ENCODE data around the gene RAB31. TPM values are rescaled to one million over a fixed set of nuclear protein-coding genes. Genes with fewer than 3 reads are reported as not detected.

Gene RAB31
- total and polyA plus RNA-seq, 3 donors from 2014 or later: 75.9 to 110 (median 81.5) TPM

GRCh38 chr18:9689253-9689652 lies 18.8 kb upstream of the RAB31 start:
- Histone ChIP-seq H3K27ac (no peak overlapping the region), H3K4me1 (peaks cover 14% of the 10 kb centered on the region), H3K27me3 (no peaks in the 10 kb centered on the region), H3K9me3 (no peaks in the 10 kb centered on the region), H3K4me3 (no peak overlapping the region), H3K36me3 (ENCODE audit: low read depth, missing control alignments) (no peaks in the 10 kb centered on the region)
- no peak for TF ChIP-seq CTCF (IDR thresholded peaks at IDR 0.05)
- TF ChIP-seq POLR2A (IDR thresholded peaks at IDR 0.05): no peak
- intact Hi-C loops (cut with DNase I; ENCODE audit: low total_unique reads): no loop called here
- WGBS, 2 donors: 87 to 90% methylated on average over 3 of the region's 3 CpGs
- no peak for DNase-seq

GRCh38 chr18:9690418-9691188 lies 17.5 kb upstream of the RAB31 start:
- intact Hi-C loops (cut with DNase I; ENCODE audit: low total_unique reads): no loop called here
- H3K4me1 ChIP-seq: peaks cover 1% of the 10 kb centered on the region
- H3K4me3 ChIP-seq: no peak overlapping the region
- H3K9me3 ChIP-seq: no peaks in the 10 kb centered on the region
- no peak for TF ChIP-seq CTCF (IDR thresholded peaks at IDR 0.05)
- H3K27ac ChIP-seq: no peak overlapping the region
- H3K27me3 ChIP-seq: no peaks in the 10 kb centered on the region
- DNase-seq: no peak
- WGBS, 2 donors: 93% methylated on average over 3 of the region's 3 CpGs
- H3K36me3 ChIP-seq (ENCODE audit: low read depth, missing control alignments): no peaks in the 10 kb centered on the region

- H3K4me1 ChIP-seq: peaks cover under 1% of the 10 kb centered on the region
- no peaks in the 10 kb centered on the region for H3K27me3 ChIP-seq
- 87 to 89% methylated on average over 1 of the region's 1 CpG for WGBS, 2 donors
- H3K4me3 ChIP-seq: no peak overlapping the region
- no peaks in the 10 kb centered on the region for H3K9me3 ChIP-seq
- TF ChIP-seq POLR2A (IDR thresholded peaks at IDR 0.05) (no peak), CTCF (IDR thresholded peaks at IDR 0.05) (no peak)
- H3K27ac ChIP-seq: no peak overlapping the region
- no peaks in the 10 kb centered on the region for H3K36me3 ChIP-seq (ENCODE audit: low read depth, missing control alignments)
- no peak for DNase-seq
- intact Hi-C loops (cut with DNase I; ENCODE audit: low total_unique reads): no loop called here
Measured at GRCh38 chr18:9691235-9691634, 16.9 kb upstream of the RAB31 start.

GRCh38 chr18:9694174-9694573 lies 13.9 kb upstream of the RAB31 start:
- 83 to 92% methylated on average over 5 of the region's 5 CpGs for WGBS, 2 donors
- Histone ChIP-seq H3K4me1 (peaks cover 12% of the 10 kb centered on the region), H3K27me3 (no peaks in the 10 kb centered on the region), H3K9me3 (no peaks in the 10 kb centered on the region), H3K36me3 (ENCODE audit: low read depth, missing control alignments) (no peaks in the 10 kb centered on the region), H3K27ac (no peak overlapping the region), H3K4me3 (no peak overlapping the region)
- TF ChIP-seq CTCF (IDR thresholded peaks at IDR 0.05) (no peak), POLR2A (IDR thresholded peaks at IDR 0.05) (no peak)
- intact Hi-C loops (cut with DNase I; ENCODE audit: low total_unique reads): no loop called here
- DNase-seq: no peak

GRCh38 chr18:9694952-9695495 lies 13.1 kb upstream of the RAB31 start:
- Histone ChIP-seq H3K36me3 (ENCODE audit: low read depth, missing control alignments) (no peaks in the 10 kb centered on the region), H3K27me3 (no peaks in the 10 kb centered on the region), H3K27ac (no peak overlapping the region), H3K9me3 (no peaks in the 10 kb centered on the region), H3K4me3 (no peak overlapping the region), H3K4me1 (peaks cover 12% of the 10 kb centered on the region)
- DNase-seq: no peak
- intact Hi-C loops (cut with DNase I; ENCODE audit: low total_unique reads): no loop called here
- WGBS, 2 donors: 94 to 97% methylated on average over 2 to 3 of the region's 3 CpGs
- TF ChIP-seq POLR2A (IDR thresholded peaks at IDR 0.05) (no peak), CTCF (IDR thresholded peaks at IDR 0.05) (no peak)

Measured in testis (tissue), 3 donors.